Skeletal muscle tissue (tissue), 4 donors: Measurements from ENCODE around the gene URI1. TPM values are rescaled to one million over a fixed set of nuclear protein-coding genes. Genes with fewer than 3 reads are reported as not detected.
A peak's percentile ranks its signal among the peaks of the same experiment; 100 is the strongest.
"Not testable (repeated sequence)": the region's sequence is repeated elsewhere in the genome, so short reads cannot be mapped to it uniquely, and the experiment has no call there.

ENCODE experiments used
- H3K27ac ChIP-seq: one replicate; pipeline ENCODE4 v1.7.0; 2013; ENCODE audit warnings: mild to moderate bottlenecking, low read depth, low read length, inconsistent platforms
- H3K27me3 ChIP-seq, 3 donors: one replicate each; pipeline ENCODE4 v1.7.0; 2013; ENCODE audit warnings: low read length in 3 of 3; ENCODE audit not compliant: control insufficient read depth in 3 of 3, insufficient read depth in 3 of 3
- H3K36me3 ChIP-seq, 3 donors: one replicate each; pipeline ENCODE4 v1.7.0; 2013; ENCODE audit warnings: low read length in 3 of 3; ENCODE audit not compliant: control insufficient read depth in 3 of 3, insufficient read depth in 3 of 3
- H3K4me1 ChIP-seq, 3 donors: one replicate each; pipeline ENCODE4 v1.7.0; 2013; ENCODE audit warnings: low read length in 3 of 3, mild to moderate bottlenecking in 3 of 3; ENCODE audit not compliant: control insufficient read depth in 3 of 3, insufficient read depth in 3 of 3
- H3K4me3 ChIP-seq, 3 donors: one replicate each; pipeline ENCODE4 v1.7.0; 2013; ENCODE audit warnings: low read length in 3 of 3
- H3K9ac ChIP-seq, 3 donors: one replicate each; pipeline ENCODE4 v1.7.0; 2013; ENCODE audit warnings: low read length in 3 of 3, mild to moderate bottlenecking in 3 of 3, moderate library complexity in 2 of 3, low read depth in 1 of 3
- H3K9me3 ChIP-seq, 3 donors: one replicate each; pipeline ENCODE4 v1.7.0; 2013; ENCODE audit warnings: low read length in 3 of 3; ENCODE audit not compliant: control insufficient read depth in 3 of 3
- total RNA-seq: library from RNA; depleted of rRNA; stranded (reverse); fragments of >200 nt; gene quantifications from one replicate; pipeline ENCODE4 v1.2.3, GENCODE V29; 2014
- donor health status: Osteomylitis.

The URI1 gene
- total RNA-seq, 1 donor from 2014 or later, result 62.6 TPM

DNA sequence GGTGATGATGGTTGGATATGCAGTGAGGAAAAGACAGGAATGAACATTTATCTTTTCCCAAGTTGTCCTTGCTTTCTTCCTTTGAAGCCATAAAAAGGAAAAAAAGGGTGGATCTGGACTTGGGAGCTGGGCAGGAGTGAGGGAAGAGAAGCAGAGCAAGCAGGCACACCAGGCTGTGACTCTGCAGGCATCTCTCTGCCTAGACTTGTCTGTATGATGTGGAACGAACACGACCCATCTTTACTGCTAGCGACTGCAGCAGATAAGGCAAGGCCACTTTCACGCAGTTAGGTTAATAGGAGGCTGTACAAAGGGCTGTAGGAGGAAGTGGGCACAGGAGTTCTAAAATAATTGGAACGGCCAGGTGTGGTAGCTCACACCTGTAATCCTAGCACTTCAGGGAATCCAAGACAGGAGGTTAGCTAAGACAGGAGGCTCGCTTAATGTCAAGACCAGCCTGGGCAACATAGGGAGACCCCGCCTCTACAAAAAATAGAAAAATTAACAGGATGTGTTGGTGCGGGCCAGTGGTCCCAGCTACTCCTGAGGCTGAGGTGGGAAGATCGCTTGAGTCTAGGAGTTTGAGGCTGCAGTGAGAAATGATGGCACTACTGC lies 961 bp upstream of the URI1 start:
- H3K9me3 ChIP-seq, result no peaks in the 10 kb centered on the region
- peak overlapping the region in 2 of 3 donors; percentile 75 to 95 for H3K4me3 ChIP-seq
- H3K4me1 ChIP-seq, result peaks cover 10 to 22% (median 20%) of the 10 kb centered on the region in 3 donors
- H3K27me3 ChIP-seq, result no peaks in the 10 kb centered on the region
- H3K27ac ChIP-seq, result no peak overlapping the region
- H3K9ac ChIP-seq, result no peak overlapping the region
- no peaks in the 10 kb centered on the region for H3K36me3 ChIP-seq

DNA sequence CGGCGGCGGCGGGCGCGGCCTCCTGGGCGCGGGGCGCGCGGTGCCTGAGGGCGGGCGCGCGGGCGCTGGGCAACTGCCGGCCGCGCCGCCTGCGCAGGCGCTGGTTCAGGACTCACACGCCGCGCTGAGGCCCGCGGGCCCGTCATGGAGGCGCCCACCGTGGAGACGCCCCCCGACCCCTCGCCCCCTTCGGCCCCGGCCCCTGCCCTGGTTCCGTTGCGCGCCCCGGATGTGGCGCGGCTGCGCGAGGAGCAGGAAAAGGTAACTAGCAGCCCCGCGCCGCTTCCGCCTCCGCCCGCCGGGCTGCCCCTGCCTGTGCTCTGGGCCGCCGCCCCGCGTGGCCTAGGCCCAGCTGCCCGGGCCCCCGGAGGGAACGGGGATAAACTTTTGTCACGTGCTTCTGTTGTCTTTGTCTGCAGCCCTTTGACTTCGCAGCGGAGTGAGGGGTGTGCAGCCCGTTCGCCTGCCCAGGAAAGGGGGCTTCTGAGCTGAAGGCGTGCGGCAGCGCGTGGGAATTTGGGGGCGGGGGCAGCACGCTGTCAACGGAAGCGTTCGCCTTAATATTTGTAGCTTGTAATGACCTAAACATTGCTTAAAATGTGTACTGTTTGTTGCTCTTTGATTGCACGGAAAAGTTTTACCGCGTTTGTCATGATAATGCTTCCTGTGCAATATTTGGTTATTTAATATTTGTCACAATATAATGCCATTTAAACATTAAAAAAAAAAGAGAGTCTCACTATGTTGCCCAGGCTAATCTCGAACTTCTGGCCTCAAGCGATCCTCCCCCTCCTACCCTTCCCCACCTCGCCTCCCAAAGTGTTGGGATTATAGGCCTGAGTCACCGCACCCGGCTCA lies 594 bp downstream of the URI1 start:
- peak overlapping the region; percentile 89 to 91 (median 89) for H3K9ac ChIP-seq
- H3K9me3 ChIP-seq, result no peaks in the 10 kb centered on the region
- H3K27ac ChIP-seq, result peak overlapping the region; percentile 66
- H3K4me1 ChIP-seq, result peaks cover 10 to 27% (median 22%) of the 10 kb centered on the region in 3 donors
- no peaks in the 10 kb centered on the region for H3K27me3 ChIP-seq
- H3K36me3 ChIP-seq, result no peaks in the 10 kb centered on the region
- H3K4me3 ChIP-seq, result peak overlapping the region; percentile 87 to 95 (median 89)

DNA sequence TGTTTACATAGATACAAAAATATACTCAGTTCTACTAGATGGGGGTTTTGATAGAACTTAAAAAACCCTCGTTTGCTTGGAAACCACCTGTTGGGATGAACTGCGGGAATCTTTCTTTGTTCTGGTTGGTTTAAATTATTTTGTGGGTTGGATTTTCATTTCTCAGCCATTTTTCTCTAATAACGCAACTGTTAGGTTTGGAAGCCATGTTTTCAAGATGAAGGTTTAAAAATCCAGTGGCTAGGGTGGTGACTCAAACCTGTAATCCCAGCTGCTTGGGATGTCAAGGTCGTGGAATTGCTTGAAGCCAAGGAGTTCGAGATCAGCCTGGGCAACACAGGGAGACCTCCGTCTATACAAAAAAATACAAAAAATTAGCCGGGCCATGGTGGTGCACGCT lies 1.6 kb downstream of the URI1 start:
- H3K4me1 ChIP-seq, result peaks cover 10 to 27% (median 22%) of the 10 kb centered on the region in 3 donors
- no peaks in the 10 kb centered on the region for H3K27me3 ChIP-seq
- peak overlapping the region in 1 of 3 donors; percentile 89 for H3K9ac ChIP-seq
- H3K9me3 ChIP-seq, result no peaks in the 10 kb centered on the region
- H3K27ac ChIP-seq, result no peak overlapping the region
- no peaks in the 10 kb centered on the region for H3K36me3 ChIP-seq
- H3K4me3 ChIP-seq, result peak overlapping the region in 2 of 3 donors; percentile 1 to 32

DNA sequence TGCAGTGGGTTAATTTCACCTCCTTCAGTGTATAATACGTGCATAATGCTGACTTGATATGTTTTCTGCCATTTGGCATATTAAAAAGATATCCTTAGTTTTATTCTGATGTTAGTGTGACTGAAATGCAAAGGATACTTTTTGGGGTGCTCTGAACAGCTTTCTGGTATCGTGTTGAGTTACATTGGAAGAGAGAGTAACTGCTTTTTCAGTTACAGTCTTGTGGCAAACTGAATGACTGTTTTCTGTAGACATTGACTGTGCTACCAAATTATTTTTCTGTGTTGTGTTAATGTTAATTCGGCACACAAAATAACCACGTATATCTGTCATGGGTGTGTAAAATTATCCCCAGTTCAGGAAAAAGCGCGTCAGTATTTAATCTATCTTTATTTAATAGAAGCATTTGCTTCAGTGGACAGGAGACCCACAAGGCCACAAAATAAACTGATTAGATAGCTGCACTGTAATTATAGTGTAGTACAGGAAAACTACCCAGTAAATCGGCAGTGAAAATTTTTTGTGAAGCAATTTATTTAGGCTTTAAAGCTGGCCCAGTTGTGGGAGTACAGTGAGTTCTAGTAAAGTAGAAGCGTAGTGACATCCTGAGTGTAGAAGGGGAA lies 2.5 kb downstream of the URI1 start:
- Histone ChIP-seq H3K9ac (peak overlapping the region in 2 of 3 donors; percentile 29 to 72), H3K27ac (no peak overlapping the region), H3K4me1 (peaks cover 10 to 27% (median 22%) of the 10 kb centered on the region in 3 donors), H3K9me3 (no peaks in the 10 kb centered on the region), H3K36me3 (no peaks in the 10 kb centered on the region), H3K4me3 (peak overlapping the region in 1 of 3 donors; percentile 23), H3K27me3 (no peaks in the 10 kb centered on the region)

DNA sequence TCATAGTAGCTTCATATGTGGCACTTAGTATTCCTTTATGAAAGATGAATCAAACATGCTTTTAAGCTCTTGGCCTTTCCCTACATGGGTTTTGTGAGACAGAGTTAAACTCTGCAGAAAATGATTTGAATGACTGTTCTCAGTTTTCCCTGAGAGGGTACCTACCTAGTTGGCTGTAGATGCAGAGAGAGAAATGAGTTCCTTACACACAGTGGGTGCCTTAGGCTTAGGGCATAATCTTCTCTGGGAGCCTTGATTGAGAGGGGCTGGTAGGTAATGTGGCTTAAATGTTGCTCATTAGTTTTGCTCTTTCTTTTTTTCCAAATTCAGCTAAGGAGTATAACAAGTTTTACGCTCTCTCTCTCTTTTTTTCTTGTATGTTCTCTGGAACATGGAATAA lies 3.0 kb downstream of the URI1 start:
- Histone ChIP-seq H3K4me1 (peaks cover 10 to 27% (median 22%) of the 10 kb centered on the region in 3 donors), H3K9me3 (no peaks in the 10 kb centered on the region), H3K27me3 (no peaks in the 10 kb centered on the region), H3K9ac (peak overlapping the region in 2 of 3 donors; percentile 29 to 58), H3K27ac (no peak overlapping the region), H3K36me3 (no peaks in the 10 kb centered on the region), H3K4me3 (peak overlapping the region in 1 of 3 donors; percentile 23)

DNA sequence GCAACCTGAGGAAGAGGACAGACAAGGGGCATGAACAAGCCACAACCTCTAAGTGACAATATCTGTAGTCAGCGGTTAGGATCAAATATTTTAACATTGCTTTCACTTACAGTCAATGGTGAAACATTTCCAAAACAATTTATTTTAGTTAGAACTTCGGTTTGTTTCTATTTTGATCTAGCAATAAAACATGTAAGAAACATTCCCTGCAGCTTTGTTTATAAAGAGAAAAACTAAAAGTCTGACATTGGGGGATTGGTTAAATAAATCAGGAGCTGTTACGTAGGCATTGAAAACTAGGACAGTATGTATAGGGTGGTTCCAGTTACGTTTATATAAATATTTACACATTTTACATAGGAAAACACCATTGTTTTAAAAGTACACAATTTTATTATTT lies 3.4 kb downstream of the URI1 start:
- H3K4me1 ChIP-seq, result peaks cover 10 to 27% (median 22%) of the 10 kb centered on the region in 3 donors
- no peak overlapping the region for H3K9ac ChIP-seq
- no peaks in the 10 kb centered on the region for H3K27me3 ChIP-seq
- H3K27ac ChIP-seq, result no peak overlapping the region
- no peaks in the 10 kb centered on the region for H3K9me3 ChIP-seq
- H3K36me3 ChIP-seq, result no peaks in the 10 kb centered on the region
- H3K4me3 ChIP-seq, result no peak overlapping the region

DNA sequence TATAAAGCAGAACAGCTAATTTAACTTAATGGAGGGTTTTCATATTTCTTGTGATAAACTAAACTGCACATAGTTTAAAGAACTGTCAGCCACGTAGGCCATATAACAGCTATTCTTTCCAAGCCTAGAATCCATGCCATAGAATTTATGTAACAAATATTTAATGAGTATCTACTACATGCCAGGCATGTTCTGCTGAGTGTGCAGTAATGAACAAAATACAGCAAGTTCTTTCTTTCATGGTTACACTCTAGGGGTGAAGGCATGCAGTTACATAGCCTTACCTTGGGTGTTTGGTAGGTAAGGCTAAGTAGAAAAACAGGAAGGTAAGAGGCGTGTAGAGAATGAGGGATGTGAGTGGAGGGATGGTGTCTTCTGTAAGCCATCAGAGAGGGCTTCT lies 4.6 kb downstream of the URI1 start:
- H3K4me1 ChIP-seq, result peaks cover 8 to 27% (median 20%) of the 10 kb centered on the region in 3 donors
- no peak overlapping the region for H3K9ac ChIP-seq
- no peaks in the 10 kb centered on the region for H3K9me3 ChIP-seq
- no peak overlapping the region for H3K27ac ChIP-seq
- no peaks in the 10 kb centered on the region for H3K36me3 ChIP-seq
- no peak overlapping the region for H3K4me3 ChIP-seq
- no peaks in the 10 kb centered on the region for H3K27me3 ChIP-seq

DNA sequence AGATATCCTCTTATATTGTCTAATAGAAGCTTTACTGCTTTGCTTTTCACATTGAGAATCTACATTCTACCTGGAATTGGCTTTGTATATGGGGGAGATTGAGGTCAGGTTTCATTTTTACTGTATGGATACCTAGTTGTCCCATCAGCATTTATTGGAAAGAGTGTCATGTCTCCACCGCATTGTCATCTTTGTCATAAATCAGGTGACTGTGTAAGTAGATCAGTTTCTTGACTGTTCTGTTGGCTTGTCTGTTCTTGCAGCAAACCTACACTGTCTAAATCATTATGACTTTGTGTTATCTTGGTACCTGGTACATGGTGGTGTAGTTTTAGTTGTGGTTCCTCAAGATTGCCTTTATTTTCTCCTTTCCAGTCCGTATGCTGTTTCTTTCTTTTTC lies 5.8 kb downstream of the URI1 start:
- H3K27ac ChIP-seq, result no peak overlapping the region
- no peaks in the 10 kb centered on the region for H3K36me3 ChIP-seq
- no peaks in the 10 kb centered on the region for H3K9me3 ChIP-seq
- no peak overlapping the region for H3K4me3 ChIP-seq
- H3K9ac ChIP-seq, result no peak overlapping the region
- H3K27me3 ChIP-seq, result no peaks in the 10 kb centered on the region
- H3K4me1 ChIP-seq, result peaks cover 6 to 23% (median 17%) of the 10 kb centered on the region in 3 donors

DNA sequence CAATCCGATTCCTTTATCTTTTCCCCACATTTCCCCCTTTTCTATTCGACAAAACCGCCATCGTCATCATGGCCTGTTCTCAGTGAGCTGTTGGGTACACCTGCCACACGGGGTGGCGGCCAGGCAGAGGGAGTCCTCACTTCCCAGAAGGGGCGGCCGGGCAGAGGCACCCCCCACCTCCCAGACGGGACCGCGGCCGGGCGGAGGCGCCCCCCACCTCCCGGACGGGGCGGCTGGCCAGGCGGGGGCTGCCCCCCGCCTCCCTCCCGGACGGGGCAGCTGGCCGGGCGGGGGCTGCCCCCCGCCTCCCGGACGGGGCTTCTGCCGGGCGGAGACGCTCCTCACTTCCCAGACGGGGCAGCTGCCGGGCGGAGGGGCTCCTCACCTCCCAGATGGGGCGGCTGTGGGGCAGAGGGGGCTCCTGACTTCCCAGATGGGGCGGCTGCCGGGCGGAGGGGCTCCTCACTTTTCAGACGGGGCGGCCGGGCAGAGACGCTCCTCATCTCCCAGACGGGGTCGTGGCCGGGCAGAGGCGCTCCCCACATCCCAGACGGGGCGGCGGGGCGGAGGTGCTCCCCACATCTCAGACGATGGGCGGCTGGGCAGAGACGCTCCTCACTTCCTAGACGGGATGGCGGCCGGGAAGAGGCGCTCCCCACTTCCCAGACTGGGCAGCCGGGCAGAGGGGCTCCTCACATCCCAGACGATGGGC lies 6.9 kb downstream of the URI1 start:
- not testable (repeated sequence) for H3K36me3 ChIP-seq, H3K9me3 ChIP-seq, H3K27me3 ChIP-seq, H3K4me3 ChIP-seq, H3K27ac ChIP-seq, H3K9ac ChIP-seq
- H3K4me1 ChIP-seq, result peaks cover 2 to 18% (median 10%) of the 10 kb centered on the region in 3 donors
